Left lung (tissue), 14 donors: Measurements from ENCODE around the gene IGF2BP2. TPM values are rescaled to one million over a fixed set of nuclear protein-coding genes. Genes with fewer than 3 reads are reported as not detected.

Experiments
- ATAC-seq: fragments of 200-7000 bp; cut with Tn5 transposase; one replicate; pipeline ENCODE4 v1.9.1; 2020; ENCODE audit warnings: moderate library complexity
- DNase-seq, 4 donors: peaks; one replicate each; pipeline ENCODE4 v3.0.0-alpha.2; 2013 to 2020
- H3K27ac ChIP-seq, 2 donors: fragments of 200-600 bp; sonication (generic) in 1 of 2; one replicate each; pipeline versions ENCODE4 v1.5.0 to v1.8.0; 2020 to 2021
- H3K27me3 ChIP-seq, 2 donors: fragments of 200-600 bp; sonication (generic) in 1 of 2; one replicate each; pipeline versions ENCODE4 v1.5.0 to v1.8.0; 2020 to 2021
- H3K36me3 ChIP-seq, 2 donors: fragments of 200-600 bp; sonication (generic) in 1 of 2; one replicate each; pipeline versions ENCODE4 v1.5.0 to v1.8.0; 2020 to 2021
- H3K4me1 ChIP-seq, 2 donors: fragments of 200-600 bp; one replicate each; pipeline ENCODE4 v1.8.0; 2021
- H3K4me3 ChIP-seq, 2 donors: fragments of 200-600 bp; sonication (generic) in 1 of 2; one replicate each; pipeline versions ENCODE4 v1.5.0 to v1.8.0; 2020 to 2021; ENCODE audit warnings: mild to moderate bottlenecking in 1 of 2
- H3K9me3 ChIP-seq, 2 donors: fragments of 200-600 bp; sonication (generic) in 1 of 2; one replicate each; pipeline versions ENCODE4 v1.5.0 to v1.8.0; 2020 to 2021
- intact Hi-C, 2 donors: fragments of 100-400 bp; cut with DNase I; formaldehyde crosslinking; loops; one replicate each; pipeline versions ENCODE4 v1.11.2 to v1.14.2; 2022
- long read RNA-seq, 12 donors: library from polyadenylated mRNA in 2 of 12; unstranded in 2 of 12; transcript quantifications; one replicate each; pipeline ENCODE4 v2.0.0 and lab custom pipeline, GENCODE V29; 2019 to 2026
- polyA plus RNA-seq, 6 donors: library from polyadenylated mRNA; unstranded; fragments of 120-200 nt; gene quantifications; one replicate each; pipeline ENCODE4 v1.2.1, GENCODE V29; 2013; ENCODE audit not compliant: insufficient read length in 6 of 6
- total RNA-seq, 2 donors: library from RNA; stranded (reverse); fragmentation: NEBNext Ultra II Directional; extraction: Animal tissue kit (Norgen Biotek cat#: 25700); gene quantifications; one replicate each; pipeline ENCODE4 v1.2.1, GENCODE V29; 2021
- TF ChIP-seq, protein P1 (sequence below), 2 donors: fragments of 200-600 bp; sonication (generic) in 1 of 2; IDR thresholded peaks; one replicate each; pipeline versions ENCODE4 v1.5.0 to v1.8.0; 2021; ENCODE audit warnings: antibody characterized with exemption in 2 of 2
- donor health status: DM: no; HTN: yes; CAD: no.
- donor health status: DM: no; HTN: no; CAD: no.

IGF2BP2 gene
- 10 to 100 TPM; 16.8 to 17.6 TPM for total RNA-seq
- polyA plus RNA-seq = 10 to 100 TPM; 66.6 to 78.9 (median 69.2) TPM
- long read RNA-seq, donor 1, partial matches to known transcripts = 10 of 17 reads
- long read RNA-seq, donor 1, other reads (novel, unspliced or antisense) = 0 of 17 reads
- long read RNA-seq, donor 2, partial matches to known transcripts = 6 of 12 reads
- long read RNA-seq, donor 2, other reads (novel, unspliced or antisense) = 0 of 12 reads
- long read RNA-seq, donor 3, partial matches to known transcripts = 0 of 2 reads
- long read RNA-seq, donor 3, other reads (novel, unspliced or antisense) = 0 of 2 reads
- long read RNA-seq, donor 4, partial matches to known transcripts = 1 of 1 reads
- long read RNA-seq, donor 4, other reads (novel, unspliced or antisense) = 0 of 1 reads
- long read RNA-seq, donor 5, partial matches to known transcripts = 0 of 5 reads
- long read RNA-seq, donor 5, other reads (novel, unspliced or antisense) = 0 of 5 reads
- long read RNA-seq, donor 6, partial matches to known transcripts = 0 of 3 reads
- long read RNA-seq, donor 6, other reads (novel, unspliced or antisense) = 0 of 3 reads
- long read RNA-seq, donor 7, partial matches to known transcripts = 0 of 4 reads
- long read RNA-seq, donor 7, other reads (novel, unspliced or antisense) = 0 of 4 reads
- long read RNA-seq, donor 8, partial matches to known transcripts = 5 of 10 reads
- long read RNA-seq, donor 8, other reads (novel, unspliced or antisense) = 0 of 10 reads
- long read RNA-seq, donor 9 = 0 reads
- long read RNA-seq, donor 10, partial matches to known transcripts = 1 of 2 reads
- long read RNA-seq, donor 10, other reads (novel, unspliced or antisense) = 1 of 2 reads
- long read RNA-seq, donor 11, partial matches to known transcripts = 6 of 9 reads
- long read RNA-seq, donor 11, other reads (novel, unspliced or antisense) = 0 of 9 reads
- long read RNA-seq, donor 12, transcript IGF2BP2-202 (16 exons, 3,688 nt) = major isoform, 6 of 7 reads
- long read RNA-seq, donor 12, partial matches to known transcripts = 0 of 7 reads
- long read RNA-seq, donor 12, other reads (novel, unspliced or antisense) = 0 of 7 reads

GRCh38 chr3:185825006-185825638 is at the start of gene IGF2BP2:
Gene IGF2BP2, minus strand, starts transcription at chr3:185825042. Its CDS starts 82 bp downstream, at chr3:185824960.
- ATAC-seq = peak; percentile 81
- TF ChIP-seq, protein P1, sequence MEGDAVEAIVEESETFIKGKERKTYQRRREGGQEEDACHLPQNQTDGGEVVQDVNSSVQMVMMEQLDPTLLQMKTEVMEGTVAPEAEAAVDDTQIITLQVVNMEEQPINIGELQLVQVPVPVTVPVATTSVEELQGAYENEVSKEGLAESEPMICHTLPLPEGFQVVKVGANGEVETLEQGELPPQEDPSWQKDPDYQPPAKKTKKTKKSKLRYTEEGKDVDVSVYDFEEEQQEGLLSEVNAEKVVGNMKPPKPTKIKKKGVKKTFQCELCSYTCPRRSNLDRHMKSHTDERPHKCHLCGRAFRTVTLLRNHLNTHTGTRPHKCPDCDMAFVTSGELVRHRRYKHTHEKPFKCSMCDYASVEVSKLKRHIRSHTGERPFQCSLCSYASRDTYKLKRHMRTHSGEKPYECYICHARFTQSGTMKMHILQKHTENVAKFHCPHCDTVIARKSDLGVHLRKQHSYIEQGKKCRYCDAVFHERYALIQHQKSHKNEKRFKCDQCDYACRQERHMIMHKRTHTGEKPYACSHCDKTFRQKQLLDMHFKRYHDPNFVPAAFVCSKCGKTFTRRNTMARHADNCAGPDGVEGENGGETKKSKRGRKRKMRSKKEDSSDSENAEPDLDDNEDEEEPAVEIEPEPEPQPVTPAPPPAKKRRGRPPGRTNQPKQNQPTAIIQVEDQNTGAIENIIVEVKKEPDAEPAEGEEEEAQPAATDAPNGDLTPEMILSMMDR (IDR thresholded peaks at IDR 0.05) = peak in 1 of 2 donors; percentile 18

GRCh38 chr3:185874119-185874518 is 49.3 kb upstream of the IGF2BP2 start:
- intact Hi-C loops = no loop called here
- H3K9me3 ChIP-seq = no peaks in the 10 kb centered on the region
- no peak overlapping the region for H3K27ac ChIP-seq
- ATAC-seq (no peak), DNase-seq (no peak)
- H3K36me3 ChIP-seq = no peaks in the 10 kb centered on the region
- TF ChIP-seq, protein P1 (IDR thresholded peaks at IDR 0.05) = no peak
- no peaks in the 10 kb centered on the region for H3K27me3 ChIP-seq
- H3K4me3 ChIP-seq = no peak overlapping the region
- H3K4me1 ChIP-seq = no peaks in the 10 kb centered on the region

More at GRCh38 chr3:185825006-185825638, at the start of gene IGF2BP2:
- Histone ChIP-seq H3K27me3 (peaks cover 0 to 58% of the 10 kb centered on the region in 2 donors), H3K27ac (peak within 1 kb of the TSS; percentile 79 to 90), H3K4me1 (peaks cover 0 to 27% of the 10 kb centered on the region in 2 donors), H3K4me3 (peak within 1 kb of the TSS; percentile 71 to 75), H3K9me3 (no peaks in the 10 kb centered on the region), H3K36me3 (no peaks in the 10 kb centered on the region)
- intact Hi-C loops = no loop called here
- peak; percentile 76 to 92 (median 85) for DNase-seq

GRCh38 chr3:185867650-185868049 is 42.8 kb upstream of the IGF2BP2 start:
- intact Hi-C loops = no loop called here
- TF ChIP-seq, protein P1 (IDR thresholded peaks at IDR 0.05) = no peak
- Histone ChIP-seq H3K4me1 (no peaks in the 10 kb centered on the region), H3K36me3 (no peaks in the 10 kb centered on the region), H3K27ac (no peak overlapping the region), H3K9me3 (no peaks in the 10 kb centered on the region), H3K4me3 (no peak overlapping the region), H3K27me3 (no peaks in the 10 kb centered on the region)
- ATAC-seq (no peak), DNase-seq (no peak)

GRCh38 chr3:185866995-185867394 is 42.2 kb upstream of the IGF2BP2 start:
- intact Hi-C loops = no loop called here
- DNase-seq = no peak
- TF ChIP-seq, protein P1 (IDR thresholded peaks at IDR 0.05) = no peak

More at GRCh38 chr3:185866995-185867394, 42.2 kb upstream of the IGF2BP2 start:
- Histone ChIP-seq H3K4me1 (no peaks in the 10 kb centered on the region), H3K36me3 (no peaks in the 10 kb centered on the region), H3K4me3 (no peak overlapping the region), H3K27me3 (no peaks in the 10 kb centered on the region), H3K9me3 (no peaks in the 10 kb centered on the region), H3K27ac (no peak overlapping the region)
- no peak for ATAC-seq
